Urothelium cell line (cell line): ENCODE results near the gene NLRP5.
"Not testable (repeated sequence)": the region's sequence is repeated elsewhere in the genome, so short reads cannot be mapped to it uniquely, and the experiment has no call there.

ENCODE experiments used
- DNase-seq: peaks from one replicate; pipeline ENCODE4 v3.0.0; 2011; ENCODE audit warnings: low spot score, mixed read lengths
- FAIRE-seq: peaks from 2 replicates; lab custom pipeline; 2011; peaks lifted over from hg19 to GRCh38; lab: Jason Lieb, UNC

The NLRP5 gene

DNA sequence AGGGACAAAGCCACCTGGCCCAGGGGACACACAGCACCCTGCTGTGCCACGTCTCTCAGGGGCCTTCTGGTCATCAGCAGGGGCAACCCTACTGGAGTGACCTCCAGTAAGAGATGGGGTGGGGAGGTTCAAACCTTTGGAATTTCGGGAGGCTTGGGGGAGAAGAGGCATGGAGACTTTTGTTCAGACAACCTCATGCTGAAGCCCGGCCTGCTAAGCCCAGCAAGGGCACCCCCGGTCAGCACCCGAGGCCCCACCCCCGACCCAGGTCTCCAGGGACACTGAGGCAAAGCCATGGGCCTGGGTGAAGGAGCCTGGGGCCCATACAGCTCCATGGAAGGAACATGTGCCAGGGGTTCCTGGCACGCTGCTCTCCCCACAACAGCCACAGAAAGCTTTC is 111.2 kb downstream of the NLRP5 start:
- FAIRE-seq: no peak
- no peak for DNase-seq

DNA sequence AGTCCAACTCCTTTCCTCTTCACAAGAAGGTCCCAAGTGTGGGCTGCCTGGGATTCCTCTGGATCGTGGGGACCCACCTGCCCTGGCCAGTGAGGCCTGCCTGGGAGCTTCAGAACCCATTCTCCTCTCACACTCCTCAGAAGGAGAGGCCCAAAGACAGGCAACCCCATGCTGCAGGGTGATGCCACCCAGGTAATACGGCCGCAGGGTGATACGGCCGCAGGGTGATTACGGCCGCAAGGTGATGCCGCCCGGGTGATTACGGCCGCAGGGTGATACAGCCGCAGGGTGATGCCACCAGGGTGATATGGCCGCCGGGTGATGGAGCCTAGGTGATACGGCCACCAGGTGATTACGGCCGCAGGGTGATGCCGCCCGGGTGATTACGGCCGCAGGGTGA is 111.7 kb downstream of the NLRP5 start:
- DNase-seq, FAIRE-seq: not testable (repeated sequence)

DNA sequence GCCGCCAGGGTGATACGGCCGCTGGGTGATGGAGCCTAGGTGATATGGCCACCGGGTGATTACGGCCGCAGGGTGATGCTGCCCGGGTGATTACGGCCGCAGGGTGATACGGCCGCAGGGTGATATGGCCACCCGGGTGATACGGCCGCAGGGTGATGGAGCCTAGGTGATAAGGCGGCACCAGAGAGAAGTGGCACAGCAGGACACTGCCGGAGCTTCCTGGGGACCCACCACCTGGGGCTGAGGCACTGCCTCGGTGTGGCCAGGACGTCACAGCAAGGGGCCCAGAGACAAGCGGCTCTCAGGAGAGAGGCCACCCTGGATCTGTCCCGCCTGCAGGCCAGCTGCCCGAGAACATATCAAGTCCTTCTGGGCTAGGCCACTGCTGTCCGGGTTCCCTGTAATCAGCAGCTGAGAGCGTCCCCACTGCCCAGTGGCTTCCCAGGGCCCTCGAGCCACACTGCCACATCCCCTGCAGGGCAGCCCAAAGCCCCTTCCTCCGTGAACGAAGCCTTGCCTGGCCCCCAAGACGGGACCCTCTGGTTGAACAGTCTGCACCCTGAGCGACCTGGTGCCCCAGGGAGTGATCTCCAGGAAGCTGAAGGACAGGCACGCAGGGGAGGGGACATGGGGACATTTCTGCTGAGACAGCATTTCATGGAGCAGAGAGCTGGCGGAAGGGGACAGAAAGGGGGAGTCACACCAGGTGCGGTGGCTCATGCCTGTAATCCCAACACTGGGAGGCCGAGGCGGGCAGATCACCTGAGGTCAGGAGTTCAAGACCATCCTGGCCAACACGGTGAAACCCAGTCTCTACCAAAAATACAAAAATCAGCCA is 112.4 kb downstream of the NLRP5 start:
- FAIRE-seq (no peak), DNase-seq (no peak)

DNA sequence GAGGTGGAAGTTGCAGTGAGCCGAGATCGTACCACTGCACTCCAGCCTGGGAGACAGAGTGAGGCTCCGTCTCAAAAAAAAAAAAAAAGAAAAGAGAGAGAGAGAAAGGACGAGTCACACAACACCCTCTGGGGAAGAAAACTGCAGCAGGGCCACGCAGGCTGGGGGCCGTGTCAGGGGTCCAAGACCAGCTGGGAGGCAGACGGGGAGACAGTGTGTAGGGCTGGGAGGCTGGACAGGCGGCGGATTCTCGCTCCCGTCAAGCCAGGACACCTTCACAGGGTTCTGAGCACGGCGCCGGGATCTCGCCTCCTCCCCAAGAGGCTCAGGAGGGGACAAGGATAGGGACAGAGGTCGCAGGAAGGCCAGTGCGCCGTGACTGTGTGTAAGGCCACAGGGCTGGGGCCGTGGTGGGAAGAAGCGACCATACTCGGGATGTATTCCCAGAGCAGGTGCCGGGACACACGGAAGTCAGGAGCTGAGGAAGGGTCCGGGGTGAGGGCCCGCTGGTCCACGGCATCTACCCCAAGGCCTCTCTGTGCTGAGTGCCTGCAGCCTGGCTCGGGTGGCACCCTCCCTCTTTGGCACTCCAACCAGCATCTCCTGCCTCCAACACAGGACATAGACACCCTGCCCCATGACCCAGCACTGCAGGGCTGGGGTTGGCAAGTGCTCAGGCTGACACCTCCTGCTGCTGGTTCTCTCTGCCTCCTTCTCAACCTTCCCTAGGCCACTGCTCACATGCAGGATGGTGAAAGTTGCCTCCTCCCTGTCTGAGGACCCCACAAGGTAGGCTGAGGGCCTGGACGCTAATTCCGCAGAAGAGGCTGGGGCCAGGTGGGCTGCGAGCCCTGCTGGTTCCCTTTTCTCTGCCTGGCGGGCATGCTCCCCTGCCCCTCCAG is 113.3 kb downstream of the NLRP5 start:
- FAIRE-seq (no peak), DNase-seq (no peak)

DNA sequence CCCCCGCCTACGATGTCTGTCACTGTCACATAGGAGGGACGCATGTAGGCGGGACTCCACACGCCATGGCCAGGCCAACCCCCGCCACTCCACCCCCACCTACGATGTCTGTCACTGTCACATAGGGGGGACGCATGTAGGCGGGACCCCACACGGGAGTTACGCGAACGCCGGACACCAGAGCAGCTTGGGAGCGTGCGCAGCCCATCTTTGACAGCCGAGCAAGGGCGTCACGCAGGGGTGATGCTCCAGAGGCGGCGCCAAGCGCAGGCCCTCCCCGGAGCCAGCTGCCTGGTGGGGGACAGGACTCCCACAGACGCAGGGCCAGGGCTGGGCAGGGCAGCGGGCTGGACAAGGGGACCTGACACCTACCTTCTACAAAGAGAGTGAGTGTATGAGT is 114.5 kb downstream of the NLRP5 start:
- FAIRE-seq: no peak

DNA sequence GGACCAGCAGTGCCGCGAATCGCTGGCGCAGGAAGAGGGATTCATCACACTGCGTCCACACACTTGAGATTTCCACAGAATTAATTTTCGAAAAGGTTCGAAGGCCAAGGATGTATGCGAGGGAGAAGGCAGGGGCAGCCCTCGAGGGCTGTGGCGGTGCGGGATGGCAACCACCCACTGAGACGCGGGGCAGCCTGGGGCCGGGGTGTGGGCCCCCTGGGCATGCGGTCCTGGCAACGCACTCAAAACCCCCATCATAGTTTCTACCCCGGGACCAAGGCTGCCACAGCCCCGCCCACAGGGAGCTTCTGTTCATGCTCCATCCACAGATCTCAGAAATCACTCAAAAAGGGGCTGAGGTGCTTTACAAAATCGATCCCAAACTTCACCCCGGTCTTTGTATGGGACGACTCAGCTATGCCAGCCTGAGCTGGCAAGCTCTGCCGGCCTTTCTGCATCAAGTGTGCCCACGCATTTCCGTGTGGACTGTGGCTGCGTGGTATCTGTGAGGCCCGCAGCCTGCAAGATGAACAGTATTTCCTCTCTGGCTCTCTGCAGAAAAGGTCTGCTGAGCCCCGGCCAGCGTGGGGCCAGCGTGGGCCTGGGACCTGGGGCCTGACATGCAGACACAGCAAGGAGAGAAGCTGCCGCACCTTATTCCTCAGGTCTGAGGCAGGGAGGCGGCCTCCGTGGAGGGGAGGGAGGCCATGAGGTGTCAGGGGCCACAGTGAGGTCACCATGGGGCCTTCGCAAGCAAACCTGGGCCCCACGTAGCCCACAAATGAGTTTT is 115.4 kb downstream of the NLRP5 start:
- FAIRE-seq: no peak
- DNase-seq: no peak

More for the DNA sequence above, 114.5 kb downstream of the NLRP5 start:
- DNase-seq: no peak

DNA sequence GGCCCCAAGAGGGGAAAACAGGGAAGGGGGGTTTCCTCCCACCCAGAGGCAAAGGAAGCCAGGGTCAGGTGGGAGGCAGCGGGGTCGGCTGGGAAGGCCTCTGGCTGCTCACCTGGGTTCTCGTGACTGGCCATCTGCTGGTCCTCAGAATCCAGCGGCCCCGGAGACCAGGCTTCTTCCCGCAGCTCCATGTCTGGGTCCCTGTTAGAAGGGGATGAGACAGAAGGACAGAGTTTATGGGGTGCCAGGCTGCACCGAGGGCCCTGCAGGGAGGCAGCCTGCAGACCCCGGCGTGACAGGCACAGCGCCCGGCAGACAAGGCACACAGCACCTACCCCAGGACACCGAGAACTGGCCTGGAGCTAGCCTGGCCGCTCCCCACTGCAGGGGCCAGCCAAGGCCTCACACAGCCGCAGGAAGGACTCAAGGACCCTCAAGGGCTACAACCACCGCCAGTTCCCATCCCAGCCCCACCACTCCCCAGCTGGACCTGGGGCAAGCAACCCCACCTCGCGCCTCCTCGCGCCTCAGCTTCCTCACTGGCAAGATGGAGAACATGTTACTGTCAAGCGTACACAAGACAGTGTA is 116.5 kb downstream of the NLRP5 start:
- no peak for FAIRE-seq

DNA sequence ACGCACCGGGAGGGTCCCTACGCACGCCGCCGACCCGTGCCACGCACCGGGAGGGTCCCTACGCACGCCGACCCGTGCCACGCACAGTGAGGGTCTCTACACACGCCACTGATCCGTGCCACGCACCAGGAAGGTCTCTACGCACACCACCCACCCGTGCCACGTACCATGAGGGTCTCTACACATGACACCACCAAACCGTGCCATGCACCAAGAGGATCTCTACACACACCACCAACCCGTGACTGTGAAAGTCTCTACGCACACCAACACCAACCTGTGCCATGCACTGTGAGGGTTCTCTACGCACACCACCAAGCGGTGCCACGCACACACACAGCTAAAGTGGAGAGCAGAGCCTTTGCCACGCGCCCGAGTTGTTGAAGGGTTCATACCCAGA is 117.8 kb downstream of the NLRP5 start:
- no peak for DNase-seq
- FAIRE-seq: no peak

More for the DNA sequence above, 116.5 kb downstream of the NLRP5 start:
- no peak for DNase-seq

DNA sequence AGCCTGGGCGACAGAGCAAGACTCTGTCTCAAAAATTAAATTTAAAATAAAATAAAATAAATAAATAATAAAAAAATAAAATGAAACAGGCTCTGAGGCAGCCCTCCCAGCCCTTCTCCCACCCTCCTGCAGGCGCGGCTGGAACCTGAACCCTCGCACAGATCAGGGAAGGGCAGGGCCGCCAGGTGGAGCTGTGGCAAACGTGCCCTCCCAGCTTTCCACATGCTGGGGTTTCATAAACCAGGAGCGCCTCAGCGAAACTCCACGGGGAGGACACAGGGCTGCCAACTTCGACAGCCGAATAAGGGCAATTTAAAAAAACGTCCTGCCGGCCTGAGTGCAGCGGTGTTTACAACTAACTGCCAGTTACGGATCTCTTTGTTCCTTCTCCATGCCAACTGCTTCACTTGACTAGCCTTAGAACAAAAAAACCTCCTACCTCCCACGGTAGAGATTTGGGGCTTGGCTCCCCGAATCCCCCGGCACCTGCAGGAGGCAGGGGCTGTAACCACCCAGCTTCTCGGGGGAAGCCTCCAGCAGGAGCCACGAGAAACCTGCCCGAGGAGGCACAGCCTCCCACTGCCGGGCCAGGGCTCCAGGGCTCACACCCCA is 118.6 kb downstream of the NLRP5 start:
- FAIRE-seq: no peak
- no peak for DNase-seq

DNA sequence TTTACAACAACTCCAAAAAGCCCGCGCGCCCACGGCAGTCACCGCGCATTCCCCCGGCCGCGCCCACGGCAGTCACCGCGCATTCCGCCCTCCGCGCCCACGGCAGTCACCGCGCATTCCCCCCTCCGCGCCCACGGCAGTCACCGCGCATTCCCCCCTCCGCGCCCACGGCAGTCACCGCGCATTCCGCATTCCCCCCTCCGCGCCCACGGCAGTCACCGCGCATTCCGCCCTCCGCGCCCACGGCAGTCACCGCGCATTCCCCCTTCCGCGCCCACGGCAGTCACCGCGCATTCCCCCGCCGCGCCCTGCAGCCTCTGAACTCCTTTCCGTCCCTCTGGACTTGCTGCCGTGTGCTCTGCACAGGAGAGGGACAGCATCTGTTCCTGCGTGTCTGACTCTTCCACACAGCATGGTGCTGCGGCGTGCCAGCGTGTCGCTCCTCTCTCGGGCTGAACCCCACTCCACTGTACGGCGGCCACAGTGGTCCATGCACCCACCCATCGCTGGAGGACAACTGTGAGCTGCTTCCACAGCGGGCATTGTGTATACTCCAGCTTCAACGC is 119.3 kb downstream of the NLRP5 start:
- not testable (repeated sequence) for FAIRE-seq

DNA sequence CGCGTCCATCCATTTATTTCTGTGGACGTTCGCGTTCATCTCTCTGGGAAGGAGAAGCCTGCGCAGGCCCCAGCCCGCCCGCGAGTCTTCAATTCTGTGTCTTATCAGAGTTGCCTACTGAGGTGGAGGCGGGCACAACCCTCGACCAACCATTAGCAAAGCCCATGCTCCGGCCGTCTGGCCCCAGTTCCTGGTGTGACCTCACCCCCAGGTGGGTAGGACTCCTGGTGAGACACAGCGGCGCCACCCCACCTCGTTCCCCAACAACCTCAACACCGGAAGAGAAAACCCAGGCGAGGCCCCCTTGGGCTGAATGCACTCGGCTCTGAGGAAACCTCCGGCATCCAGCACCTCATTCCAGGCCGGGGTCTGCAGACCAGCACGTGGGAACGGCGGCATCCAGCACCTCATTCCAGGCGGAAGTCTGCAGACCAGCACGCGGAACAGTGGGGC is 119.8 kb downstream of the NLRP5 start:
- FAIRE-seq (no peak), DNase-seq (no peak)

More for the DNA sequence above, 119.3 kb downstream of the NLRP5 start:
- DNase-seq: not testable (repeated sequence)

DNA sequence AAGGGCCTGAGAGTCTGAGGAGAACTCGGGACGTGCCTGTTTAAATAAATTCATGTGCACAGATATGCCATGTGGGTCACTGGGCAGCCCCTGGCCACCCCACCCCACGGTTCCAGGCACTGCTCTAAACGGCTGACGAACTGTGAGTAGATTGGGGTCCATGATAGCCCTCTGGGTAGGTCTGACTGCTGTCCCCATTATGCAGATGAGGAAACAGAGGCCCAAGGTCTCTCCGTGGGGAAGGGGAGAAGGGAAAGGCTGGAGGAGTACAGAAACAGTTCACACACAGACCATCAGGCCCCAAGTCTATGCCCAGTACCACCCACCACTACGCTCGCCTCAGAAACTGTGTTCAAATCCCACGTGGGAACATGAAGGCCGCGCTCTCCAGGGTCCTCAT is 120.4 kb downstream of the NLRP5 start:
- FAIRE-seq: no peak
- DNase-seq: no peak

DNA sequence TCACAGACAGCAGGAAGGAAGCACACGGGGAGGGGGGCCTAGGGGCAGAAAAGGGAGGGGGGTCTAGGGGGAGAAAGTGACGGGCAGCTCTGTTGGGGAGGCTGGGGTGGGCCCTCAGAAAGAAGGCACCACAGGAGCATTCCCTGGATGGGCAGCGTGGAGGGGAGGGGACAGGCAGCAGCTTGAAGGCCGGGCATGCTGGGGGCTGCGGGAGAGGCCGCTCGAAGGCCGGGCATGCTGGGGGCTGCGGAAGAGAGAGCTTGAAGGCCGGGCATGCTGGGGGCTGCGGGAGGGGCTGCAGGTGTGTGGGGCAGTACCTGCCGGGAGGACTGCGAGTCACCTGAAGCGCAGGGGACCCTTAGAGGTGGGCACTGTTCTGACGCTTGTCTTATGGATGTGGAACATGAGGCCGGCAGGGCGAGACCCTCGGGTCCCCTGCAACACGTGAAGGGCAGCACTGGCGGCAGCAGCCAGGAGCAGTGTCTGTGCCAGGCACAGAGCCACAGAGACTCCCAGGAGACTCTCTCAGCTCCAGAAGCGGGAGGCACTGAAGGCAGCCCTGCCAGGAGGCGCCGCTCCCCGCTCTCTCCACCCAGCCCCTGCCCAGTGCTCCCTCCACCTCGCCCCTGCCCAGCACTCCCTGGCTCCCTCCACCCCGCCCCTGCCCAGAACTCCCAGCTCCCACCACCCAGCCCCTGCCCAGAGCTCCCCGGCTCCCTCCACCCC is 121.2 kb downstream of the NLRP5 start:
- FAIRE-seq (no peak), DNase-seq (no peak)

DNA sequence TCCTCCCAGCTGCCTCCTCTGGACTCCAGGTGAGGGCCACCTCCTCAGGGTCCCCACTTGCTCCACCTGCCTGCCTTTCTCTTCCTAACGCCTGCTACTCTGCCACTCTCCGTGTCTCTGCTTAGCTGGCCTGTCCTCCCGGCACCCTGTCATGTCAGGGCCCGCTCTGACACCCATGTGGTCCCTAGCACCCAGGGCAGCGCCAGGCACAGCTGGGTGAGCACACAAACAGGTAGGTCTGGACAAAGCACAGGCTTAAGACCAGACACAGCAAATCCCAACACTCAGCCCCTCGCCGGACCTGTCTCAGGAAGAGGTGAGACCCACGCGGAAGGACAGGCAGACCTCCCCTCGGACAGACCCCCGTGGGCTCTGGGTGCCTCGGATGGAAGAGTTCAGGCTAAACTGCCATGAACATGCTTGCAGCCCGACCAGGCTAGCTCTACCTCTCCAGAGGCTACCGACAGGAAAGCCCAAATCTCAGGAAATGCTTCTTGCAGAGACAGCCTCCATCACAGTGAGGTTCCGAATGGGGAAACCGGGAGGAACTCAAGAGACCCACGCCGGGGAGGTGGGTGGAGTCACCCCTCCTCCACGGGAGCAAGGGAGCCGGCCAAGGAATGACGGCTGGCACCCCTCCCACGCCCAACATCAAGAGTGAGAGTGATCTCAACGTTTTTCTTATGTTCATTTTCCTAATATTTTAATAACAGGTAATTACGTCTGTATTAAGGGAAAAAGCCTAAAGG is 122.0 kb downstream of the NLRP5 start:
- FAIRE-seq (no peak), DNase-seq (no peak)

DNA sequence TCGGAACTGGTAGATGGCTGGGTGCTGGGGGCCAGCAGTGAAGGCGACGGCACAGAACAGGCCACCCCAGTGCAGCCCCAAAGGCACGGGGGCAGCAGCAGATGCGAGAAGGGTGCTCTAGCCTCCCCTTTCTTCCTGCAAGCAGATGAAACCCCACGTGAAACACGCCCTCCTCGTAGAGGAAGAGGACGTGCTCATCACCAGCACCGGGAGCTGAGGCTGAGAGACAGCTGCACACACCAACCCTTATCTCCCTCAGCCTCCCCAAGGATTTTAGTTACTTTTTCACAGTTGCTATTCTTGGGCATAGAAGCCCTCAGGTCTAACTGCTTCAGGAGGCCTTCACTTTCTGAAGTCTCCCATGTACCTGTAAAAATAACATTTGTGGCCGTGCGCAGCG is 122.7 kb downstream of the NLRP5 start:
- no peak for FAIRE-seq
- DNase-seq: no peak

DNA sequence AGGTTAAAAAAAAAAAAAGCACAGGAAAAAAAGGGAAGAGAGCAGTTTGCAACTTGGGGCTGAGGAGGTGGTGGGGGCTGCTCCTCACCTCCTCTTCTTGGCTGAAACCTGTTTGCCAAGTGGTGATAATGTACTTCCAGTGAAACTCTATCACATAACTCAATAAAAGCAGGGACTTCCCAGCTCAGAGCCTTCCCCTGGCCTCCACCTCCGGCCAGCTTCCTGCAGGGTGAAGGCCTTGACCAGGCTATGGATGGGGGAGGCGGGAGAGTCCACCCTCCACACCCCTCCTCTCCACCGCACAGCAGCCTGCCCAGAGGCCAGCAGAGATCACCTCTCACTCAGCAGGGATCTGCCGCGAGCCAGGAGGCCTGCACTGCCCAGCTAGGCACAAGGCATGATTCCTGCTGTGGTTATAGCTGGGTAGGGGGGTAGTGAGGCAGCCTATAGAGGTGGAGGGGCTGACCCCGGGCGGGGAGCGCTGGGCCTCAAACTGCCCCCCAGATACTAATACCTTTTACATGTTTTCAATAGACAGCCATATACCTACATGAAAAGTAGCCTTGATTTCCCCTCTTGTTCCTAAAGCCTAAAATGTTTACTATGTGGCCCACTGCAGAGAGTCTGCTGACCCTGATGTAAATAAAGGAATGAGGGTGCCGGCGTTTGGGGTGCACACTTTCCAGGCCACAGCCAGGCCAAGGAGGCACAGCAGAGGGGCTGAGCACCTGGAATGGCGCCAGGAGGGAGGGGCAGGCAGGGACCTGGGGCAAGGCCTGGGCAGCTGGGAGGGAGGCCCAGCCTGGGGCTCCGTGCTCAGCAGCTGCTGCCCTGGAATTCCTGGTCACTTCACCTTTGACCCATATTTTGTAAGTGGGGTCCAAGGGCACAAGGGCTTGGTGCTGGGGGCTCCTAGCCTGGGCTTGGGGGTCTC is 124.2 kb downstream of the NLRP5 start:
- no peak for FAIRE-seq
- no peak for DNase-seq
